ENCODE data around the gene MISP.

GRCh38 chr19:781800-782184, 30.9 kb downstream of the MISP start:
- TF ChIP-seq CTCF (IDR thresholded peaks at IDR 0.05) (no peak), POLR2AphosphoS5 (IDR thresholded peaks at IDR 0.05) (no peak)

Data from breast epithelium (tissue), 3 donors.